Lower leg skin (tissue), 3 donors: ENCODE data around the gene ADAMTS17.

Source experiments
- POLR2A ChIP-seq, 2 donors: fragments of 450-650 bp; IDR thresholded peaks; one replicate each; pipeline ENCODE4 v1.6.1; 2016 to 2017; ENCODE audit warnings: antibody characterized with exemption in 2 of 2, mild to moderate bottlenecking in 1 of 2, moderate library complexity in 1 of 2
- TF ChIP-seq, protein P1 (sequence below), 3 donors: fragments of 450-650 bp; IDR thresholded peaks; one replicate each; pipeline ENCODE4 v1.5.1; 2016; ENCODE audit warnings: antibody characterized with exemption in 3 of 3, mild to moderate bottlenecking in 3 of 3, moderate library complexity in 2 of 3

DNA sequence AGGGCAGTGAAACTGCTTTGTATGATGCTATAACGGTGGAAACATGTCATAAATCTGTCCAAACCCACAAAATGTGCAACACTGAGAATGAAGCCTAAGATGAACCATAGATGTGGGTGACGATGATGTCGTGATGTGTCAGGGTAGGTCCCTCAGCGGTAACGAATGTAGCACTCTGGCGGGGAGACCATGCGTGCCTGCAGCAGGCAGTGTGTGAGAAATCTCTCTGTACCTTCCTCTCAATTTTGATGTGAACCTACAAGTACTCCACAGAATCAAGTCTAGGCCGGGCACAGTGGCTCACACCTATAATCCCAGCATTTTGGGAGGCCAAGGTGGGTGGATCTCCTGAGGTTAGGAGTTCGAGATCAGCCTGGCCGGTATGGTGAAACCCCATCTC is 340.4 kb downstream of the ADAMTS17 start:
- TF ChIP-seq, protein P1, sequence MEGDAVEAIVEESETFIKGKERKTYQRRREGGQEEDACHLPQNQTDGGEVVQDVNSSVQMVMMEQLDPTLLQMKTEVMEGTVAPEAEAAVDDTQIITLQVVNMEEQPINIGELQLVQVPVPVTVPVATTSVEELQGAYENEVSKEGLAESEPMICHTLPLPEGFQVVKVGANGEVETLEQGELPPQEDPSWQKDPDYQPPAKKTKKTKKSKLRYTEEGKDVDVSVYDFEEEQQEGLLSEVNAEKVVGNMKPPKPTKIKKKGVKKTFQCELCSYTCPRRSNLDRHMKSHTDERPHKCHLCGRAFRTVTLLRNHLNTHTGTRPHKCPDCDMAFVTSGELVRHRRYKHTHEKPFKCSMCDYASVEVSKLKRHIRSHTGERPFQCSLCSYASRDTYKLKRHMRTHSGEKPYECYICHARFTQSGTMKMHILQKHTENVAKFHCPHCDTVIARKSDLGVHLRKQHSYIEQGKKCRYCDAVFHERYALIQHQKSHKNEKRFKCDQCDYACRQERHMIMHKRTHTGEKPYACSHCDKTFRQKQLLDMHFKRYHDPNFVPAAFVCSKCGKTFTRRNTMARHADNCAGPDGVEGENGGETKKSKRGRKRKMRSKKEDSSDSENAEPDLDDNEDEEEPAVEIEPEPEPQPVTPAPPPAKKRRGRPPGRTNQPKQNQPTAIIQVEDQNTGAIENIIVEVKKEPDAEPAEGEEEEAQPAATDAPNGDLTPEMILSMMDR (IDR thresholded peaks at IDR 0.05), result no peak
- no peak for TF ChIP-seq POLR2A (IDR thresholded peaks at IDR 0.05)
